Type B pancreatic cell (in vitro differentiated cells): ENCODE results near the gene ATRIP. TPM values are rescaled to one million over a fixed set of nuclear protein-coding genes. Genes with fewer than 3 reads are reported as not detected.

Source experiments
- DNase-seq: peaks from one replicate; pipeline ENCODE4 v3.0.0; 2021; ENCODE audit warnings: mixed read lengths; ENCODE audit not compliant: unreplicated experiment; ENCODE audit errors: extremely low spot score
- H3K27ac Mint-ChIP-seq: 2 replicates; pipeline ENCODE4 v1.8.0; 2021; ENCODE audit warnings: mild to moderate bottlenecking, mixed read lengths
- H3K27me3 Mint-ChIP-seq: 2 replicates; pipeline ENCODE4 v1.8.0; 2021; ENCODE audit warnings: mixed read lengths
- H3K36me3 Mint-ChIP-seq: 2 replicates; pipeline ENCODE4 v1.8.0; 2021; ENCODE audit warnings: mixed read lengths
- H3K4me1 Mint-ChIP-seq: one replicate; pipeline ENCODE4 v1.8.0; 2021; ENCODE audit warnings: mixed read lengths; ENCODE audit not compliant: unreplicated experiment
- H3K4me3 Mint-ChIP-seq: 2 replicates; pipeline ENCODE4 v1.8.0; 2021; ENCODE audit warnings: mild to moderate bottlenecking, mixed read lengths
- H3K9me3 Mint-ChIP-seq: 2 replicates; pipeline ENCODE4 v1.8.0; 2021; ENCODE audit warnings: mixed read lengths
- total RNA-seq: library from RNA; stranded (reverse); gene quantifications from 2 replicates; pipeline ENCODE4 v1.2.1, GENCODE V29; 2021; ENCODE audit warnings: low replicate concordance
- TF ChIP-seq, protein P1 (sequence below): fragments of 200-600 bp; sonication (generic); conservative IDR thresholded peaks from 2 replicates; pipeline ENCODE4 v1.5.0; 2021; ENCODE audit warnings: antibody characterized with exemption, mild to moderate bottlenecking

The ATRIP gene
- total RNA-seq, 1 donor from 2014 or later, result 16.0 TPM

DNA sequence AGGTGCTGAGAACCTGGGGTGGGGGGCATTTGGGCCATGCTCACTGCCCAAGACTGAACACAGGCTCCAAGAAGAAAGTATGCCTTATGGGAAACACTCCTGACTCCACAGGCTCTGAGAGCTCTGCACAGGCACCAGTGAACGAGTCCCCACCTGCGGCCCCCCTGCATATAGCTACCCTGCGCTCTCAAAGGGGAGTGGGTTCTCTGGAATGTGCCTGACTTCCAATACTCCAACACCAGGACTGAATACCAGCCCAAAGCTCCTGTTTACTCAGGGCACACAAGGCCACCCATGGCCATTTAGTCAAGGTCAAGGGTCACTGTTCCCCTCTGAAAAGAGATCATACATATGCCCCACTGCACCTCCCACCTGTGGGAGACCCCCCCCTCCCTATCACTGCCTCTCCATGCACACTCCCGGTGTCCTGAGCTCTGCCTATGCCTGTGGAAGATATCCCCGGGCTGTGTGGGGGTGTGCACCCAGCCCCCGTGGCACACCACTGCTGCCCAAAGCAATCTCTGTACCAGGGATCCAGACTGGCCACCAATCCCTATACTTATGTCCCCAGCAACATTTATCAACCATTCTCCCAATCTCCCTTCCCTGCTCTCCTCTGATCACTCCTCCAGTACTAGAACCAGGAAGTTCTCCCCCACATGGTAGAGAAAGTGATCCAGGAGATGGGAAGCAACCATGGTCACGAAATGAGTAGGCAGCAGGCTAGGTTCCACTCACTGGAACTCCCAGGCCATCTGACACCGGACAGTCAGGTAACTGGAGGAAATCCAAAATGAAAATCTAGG, 15.1 kb upstream of the ATRIP start:
- no peak for DNase-seq
- TF ChIP-seq, protein P1, sequence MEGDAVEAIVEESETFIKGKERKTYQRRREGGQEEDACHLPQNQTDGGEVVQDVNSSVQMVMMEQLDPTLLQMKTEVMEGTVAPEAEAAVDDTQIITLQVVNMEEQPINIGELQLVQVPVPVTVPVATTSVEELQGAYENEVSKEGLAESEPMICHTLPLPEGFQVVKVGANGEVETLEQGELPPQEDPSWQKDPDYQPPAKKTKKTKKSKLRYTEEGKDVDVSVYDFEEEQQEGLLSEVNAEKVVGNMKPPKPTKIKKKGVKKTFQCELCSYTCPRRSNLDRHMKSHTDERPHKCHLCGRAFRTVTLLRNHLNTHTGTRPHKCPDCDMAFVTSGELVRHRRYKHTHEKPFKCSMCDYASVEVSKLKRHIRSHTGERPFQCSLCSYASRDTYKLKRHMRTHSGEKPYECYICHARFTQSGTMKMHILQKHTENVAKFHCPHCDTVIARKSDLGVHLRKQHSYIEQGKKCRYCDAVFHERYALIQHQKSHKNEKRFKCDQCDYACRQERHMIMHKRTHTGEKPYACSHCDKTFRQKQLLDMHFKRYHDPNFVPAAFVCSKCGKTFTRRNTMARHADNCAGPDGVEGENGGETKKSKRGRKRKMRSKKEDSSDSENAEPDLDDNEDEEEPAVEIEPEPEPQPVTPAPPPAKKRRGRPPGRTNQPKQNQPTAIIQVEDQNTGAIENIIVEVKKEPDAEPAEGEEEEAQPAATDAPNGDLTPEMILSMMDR, result no peak
- peaks cover 40% of the 10 kb centered on the region for H3K4me1 Mint-ChIP-seq
- H3K4me3 Mint-ChIP-seq, result peak overlapping the region; percentile 94
- no peaks in the 10 kb centered on the region for H3K27me3 Mint-ChIP-seq
- H3K9me3 Mint-ChIP-seq, result no peaks in the 10 kb centered on the region
- H3K36me3 Mint-ChIP-seq, result peaks cover 16% of the 10 kb centered on the region
- peak overlapping the region; percentile 99 for H3K27ac Mint-ChIP-seq

DNA sequence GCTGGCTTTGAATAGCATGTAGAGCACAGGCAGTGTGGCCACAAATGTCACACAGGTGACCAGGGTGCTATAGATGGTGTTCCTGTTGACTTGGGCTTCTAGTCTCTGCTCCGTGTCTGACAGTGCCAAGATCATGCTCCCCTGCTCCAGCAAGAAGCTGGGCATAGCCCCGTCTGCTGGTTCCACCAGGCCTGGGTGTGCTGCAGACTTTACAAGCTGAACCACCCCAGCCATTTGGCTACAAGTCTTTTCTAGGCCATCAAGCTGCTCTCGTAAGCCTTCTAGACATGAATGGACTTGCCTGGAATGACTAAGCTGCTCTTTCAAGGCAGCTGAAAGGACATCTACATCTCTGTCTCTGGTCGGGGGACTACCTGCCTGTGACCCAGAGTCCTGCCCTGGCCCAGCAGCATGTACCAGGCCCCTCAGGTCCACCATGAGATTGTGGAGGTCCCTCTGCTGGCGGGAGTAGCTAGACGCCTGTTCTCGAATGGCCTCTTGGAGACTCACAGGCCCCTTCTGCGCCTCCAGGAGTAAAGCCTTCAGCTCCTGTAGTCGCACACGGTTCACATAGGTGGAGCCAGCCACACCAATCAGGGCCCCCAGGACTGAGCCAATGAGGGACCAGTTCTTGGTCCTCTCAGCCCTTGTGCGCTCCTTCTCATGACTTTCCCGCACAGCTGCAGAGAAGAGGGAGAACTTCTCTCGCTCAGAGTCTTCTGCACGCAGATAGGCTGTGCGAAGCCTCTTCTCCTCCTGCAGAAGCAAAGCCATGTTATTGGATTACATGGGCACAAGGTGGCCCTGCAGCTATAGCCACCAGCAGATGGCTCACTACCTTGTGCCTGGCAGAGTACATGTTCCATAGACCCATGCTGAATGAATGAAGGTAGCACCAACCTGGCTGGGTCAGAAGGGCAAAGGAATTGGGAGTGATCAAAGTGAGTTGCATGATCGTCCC, 13.8 kb upstream of the ATRIP start:
- H3K27me3 Mint-ChIP-seq, result no peaks in the 10 kb centered on the region
- no peak for DNase-seq
- H3K4me3 Mint-ChIP-seq, result peak overlapping the region; percentile 80
- H3K4me1 Mint-ChIP-seq, result peaks cover 29% of the 10 kb centered on the region
- H3K27ac Mint-ChIP-seq, result peak overlapping the region; percentile 99
- no peaks in the 10 kb centered on the region for H3K9me3 Mint-ChIP-seq
- TF ChIP-seq, protein P1, result peak; percentile 24
- H3K36me3 Mint-ChIP-seq, result peaks cover 14% of the 10 kb centered on the region

DNA sequence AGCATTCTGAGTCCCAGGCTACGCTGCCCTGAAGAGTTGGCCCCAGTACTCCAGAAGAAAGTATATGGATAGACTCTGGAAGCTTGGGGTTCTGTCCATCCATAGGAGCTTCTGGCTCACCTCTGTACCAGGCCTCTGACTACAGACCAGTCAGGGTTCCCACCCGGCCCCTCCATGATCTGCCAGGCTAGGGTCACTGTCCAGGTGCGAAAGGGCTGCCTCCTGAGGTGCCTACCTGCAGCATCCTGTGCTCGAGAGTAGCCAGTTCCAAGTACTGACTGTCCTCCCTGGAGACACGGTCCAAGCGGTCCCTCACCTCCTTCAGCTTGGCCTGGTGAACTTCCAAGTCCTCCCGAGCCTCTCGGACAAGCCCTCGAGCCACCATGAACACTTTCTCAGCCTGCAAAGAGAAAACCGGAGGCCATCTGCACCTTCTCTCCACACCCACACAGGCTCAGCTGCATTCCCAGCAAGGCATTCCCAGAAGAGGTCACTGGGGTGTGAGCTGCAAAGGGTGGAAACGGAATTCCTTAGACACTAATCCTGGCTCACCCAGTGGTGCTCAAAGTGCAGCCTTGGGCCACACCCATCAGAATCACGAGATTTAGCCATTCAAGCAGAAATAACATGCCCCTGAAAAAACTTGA, 12.9 kb upstream of the ATRIP start:
- no peak for DNase-seq

DNA sequence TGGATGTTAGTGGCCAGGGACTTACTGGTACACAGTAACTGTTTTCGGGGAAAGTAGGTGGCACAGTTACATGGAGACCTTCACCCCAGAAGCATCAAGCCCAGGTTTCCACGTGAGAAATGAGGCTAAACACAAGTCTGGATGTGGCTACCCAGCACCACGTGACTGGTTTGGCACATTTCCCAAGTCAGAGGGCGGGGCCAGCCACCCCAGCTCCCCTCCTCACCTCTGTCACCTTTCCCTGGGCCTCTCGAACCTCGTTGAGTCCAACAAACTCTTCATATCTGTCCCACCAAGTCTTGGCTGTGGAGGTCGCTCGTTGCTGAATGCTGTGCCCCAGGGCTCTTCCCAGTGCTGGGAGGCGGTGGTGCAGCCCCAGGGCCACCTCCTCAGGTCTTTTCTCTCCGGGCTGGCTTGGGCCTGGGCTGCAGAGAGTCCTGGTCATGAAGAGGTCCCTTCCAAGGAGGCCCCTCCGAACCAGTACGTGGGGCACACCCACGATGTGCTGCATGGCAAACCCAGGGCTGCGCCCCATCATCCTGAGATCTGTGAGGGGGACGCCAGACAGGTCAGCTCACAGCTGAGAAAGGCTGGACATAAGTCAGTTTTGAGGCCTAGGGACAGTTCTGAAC, 11.8 kb upstream of the ATRIP start:
- H3K36me3 Mint-ChIP-seq, result peaks cover 12% of the 10 kb centered on the region
- no peaks in the 10 kb centered on the region for H3K9me3 Mint-ChIP-seq
- peaks cover 31% of the 10 kb centered on the region for H3K4me1 Mint-ChIP-seq
- TF ChIP-seq, protein P1, result no peak
- no peaks in the 10 kb centered on the region for H3K27me3 Mint-ChIP-seq
- H3K27ac Mint-ChIP-seq, result peak overlapping the region; percentile 99
- peak overlapping the region; percentile 80 for H3K4me3 Mint-ChIP-seq
- DNase-seq, result no peak

More for the DNA sequence above, 12.9 kb upstream of the ATRIP start:
- Mint-ChIP-seq H3K9me3 (no peaks in the 10 kb centered on the region), H3K4me1 (peaks cover 24% of the 10 kb centered on the region), H3K27ac (peak overlapping the region; percentile 99), H3K27me3 (no peaks in the 10 kb centered on the region), H3K4me3 (peak overlapping the region; percentile 80), H3K36me3 (peaks cover 12% of the 10 kb centered on the region)
- TF ChIP-seq, protein P1, result no peak

DNA sequence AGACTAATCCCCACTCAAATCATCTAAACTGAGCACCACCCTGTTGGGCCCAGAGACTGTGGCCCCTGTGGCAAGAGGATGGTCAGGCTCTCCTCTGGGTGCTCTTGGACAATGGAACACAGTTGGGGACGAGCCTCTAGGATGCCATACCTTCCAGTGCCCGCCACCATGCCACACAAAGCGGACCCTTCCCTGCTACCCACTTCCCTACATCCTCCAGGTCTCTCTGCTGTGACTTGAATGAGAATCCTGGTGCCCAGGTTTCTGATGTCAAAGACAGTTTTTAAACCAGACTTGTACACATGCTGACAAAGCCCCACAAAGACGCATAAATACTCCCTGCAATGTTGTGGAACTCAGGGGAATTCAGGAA, 11.3 kb upstream of the ATRIP start:
- no peaks in the 10 kb centered on the region for H3K27me3 Mint-ChIP-seq
- no peak overlapping the region for H3K4me3 Mint-ChIP-seq
- peaks cover 12% of the 10 kb centered on the region for H3K36me3 Mint-ChIP-seq
- no peaks in the 10 kb centered on the region for H3K9me3 Mint-ChIP-seq
- no peak for DNase-seq
- H3K4me1 Mint-ChIP-seq, result peaks cover 35% of the 10 kb centered on the region
- TF ChIP-seq, protein P1, result no peak
- H3K27ac Mint-ChIP-seq, result peak overlapping the region; percentile 99
